ENCODE results near the gene SMIM28.
"Not testable (repeated sequence)": the region's sequence is repeated elsewhere in the genome, so short reads cannot be mapped to it uniquely, and the experiment has no call there.

Gene SMIM28

DNA sequence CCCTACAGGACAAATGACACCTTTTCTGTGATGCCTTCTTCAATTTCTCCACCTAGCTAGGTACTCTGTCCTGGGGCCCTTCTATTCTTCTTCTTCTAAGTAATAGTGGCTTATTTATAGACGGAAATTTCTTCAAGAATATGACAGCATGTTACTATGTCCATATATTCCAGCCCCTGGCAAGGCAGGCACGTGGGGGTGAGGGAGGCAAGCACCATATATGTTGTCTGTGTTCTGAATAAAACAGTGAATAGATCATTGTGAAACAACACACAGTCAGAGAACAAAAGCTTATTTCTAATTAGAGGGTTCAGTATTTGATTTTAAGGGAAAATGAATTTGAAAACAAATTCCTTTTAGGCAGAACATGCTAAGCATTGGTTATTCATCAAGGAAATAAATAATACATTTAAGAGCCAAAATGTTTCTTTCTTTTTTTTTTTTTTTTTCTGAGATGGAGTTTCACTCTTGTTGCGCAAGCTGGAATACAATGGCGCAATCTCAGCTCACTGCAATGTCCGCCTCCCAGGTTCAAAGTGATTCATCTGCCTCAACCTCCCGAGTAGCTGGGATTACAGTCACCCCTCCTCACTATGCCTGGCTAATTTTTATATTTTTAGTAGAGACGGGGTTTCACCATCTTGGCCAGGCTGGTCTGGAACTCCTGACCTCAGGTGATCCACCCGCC is 32.5 kb downstream of the SMIM28 start:
- no peak for DNase-seq

DNA sequence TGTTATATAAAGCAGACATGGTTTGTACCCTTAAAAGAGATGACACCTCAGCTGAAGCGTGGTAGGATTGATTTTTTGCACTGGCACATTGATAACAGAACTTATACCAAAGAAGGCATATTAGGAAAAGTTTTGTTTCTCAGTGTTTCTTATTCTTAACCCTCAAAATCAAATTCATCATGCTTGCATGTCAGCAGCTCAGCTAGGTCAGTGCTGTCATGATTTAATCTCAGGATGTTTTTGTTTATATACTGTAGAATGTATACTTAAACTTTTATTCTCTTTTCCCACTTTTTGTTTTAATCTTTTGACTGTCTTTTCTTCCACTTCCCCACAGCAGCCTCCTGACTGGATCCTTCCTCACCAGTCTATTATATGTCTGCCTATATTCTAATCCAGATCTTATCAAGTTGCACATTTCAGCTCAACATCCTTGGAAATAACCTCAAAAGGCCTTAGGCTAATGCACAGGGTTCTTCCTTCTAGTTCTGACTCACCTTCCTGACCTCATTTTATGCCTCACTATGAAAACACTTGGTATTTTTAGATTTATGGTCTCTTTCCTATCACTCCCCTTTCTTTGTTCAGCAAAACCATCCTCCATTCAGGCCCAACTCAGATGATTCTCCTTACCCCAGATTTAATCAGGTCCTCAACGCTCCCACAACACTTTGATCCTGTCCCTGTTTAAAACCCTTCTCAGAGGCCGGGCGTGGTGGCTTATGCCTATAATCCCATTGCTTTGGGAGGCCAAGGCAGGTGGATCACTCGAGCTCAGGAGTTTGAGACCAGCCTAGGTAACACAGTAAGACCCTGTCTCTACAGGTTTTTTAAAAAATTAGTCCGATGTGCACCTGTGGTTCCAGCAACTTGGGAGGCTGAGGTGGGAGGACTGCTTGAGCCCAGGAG is 33.5 kb downstream of the SMIM28 start:
- no peak for DNase-seq

DNA sequence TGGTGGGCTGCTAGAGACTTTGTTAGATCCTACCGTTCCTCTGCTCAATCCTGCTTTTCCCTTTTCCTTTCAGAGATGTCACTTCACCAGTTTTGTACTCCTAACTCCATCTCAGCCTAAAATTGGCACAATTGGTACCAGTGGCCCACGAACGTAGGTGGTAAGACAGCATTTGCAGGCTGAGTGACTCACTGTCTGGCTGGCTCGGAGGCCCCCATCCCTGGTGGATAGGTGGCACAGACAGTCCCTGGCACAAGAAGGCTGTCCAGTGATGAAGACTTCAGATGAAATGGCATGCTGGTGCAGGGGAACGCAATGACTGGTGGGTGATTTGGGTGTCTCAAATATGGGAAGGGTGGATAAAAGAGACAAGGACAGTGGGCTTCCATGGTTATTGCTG is 37.4 kb downstream of the SMIM28 start:
- no peak for DNase-seq

DNA sequence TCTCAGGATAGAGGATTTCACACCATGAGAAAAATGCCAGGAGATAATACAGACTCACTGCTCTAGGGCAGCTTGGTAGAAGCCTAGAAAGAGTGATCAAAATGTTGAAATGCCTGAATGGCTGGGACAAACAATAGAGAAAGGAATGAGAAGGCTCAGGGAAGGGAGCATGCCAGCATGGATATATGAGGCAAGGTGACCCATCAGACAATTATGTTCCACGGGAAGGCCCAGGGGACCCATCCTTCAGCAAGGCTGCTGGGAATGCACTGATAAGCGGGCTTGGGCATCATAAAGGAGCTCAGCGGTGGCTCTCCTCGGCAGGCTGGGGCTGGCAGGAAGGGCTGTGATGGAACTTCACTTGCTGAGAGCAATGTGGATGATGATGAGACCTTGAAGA is 38.5 kb downstream of the SMIM28 start:
- DNase-seq, result no peak

DNA sequence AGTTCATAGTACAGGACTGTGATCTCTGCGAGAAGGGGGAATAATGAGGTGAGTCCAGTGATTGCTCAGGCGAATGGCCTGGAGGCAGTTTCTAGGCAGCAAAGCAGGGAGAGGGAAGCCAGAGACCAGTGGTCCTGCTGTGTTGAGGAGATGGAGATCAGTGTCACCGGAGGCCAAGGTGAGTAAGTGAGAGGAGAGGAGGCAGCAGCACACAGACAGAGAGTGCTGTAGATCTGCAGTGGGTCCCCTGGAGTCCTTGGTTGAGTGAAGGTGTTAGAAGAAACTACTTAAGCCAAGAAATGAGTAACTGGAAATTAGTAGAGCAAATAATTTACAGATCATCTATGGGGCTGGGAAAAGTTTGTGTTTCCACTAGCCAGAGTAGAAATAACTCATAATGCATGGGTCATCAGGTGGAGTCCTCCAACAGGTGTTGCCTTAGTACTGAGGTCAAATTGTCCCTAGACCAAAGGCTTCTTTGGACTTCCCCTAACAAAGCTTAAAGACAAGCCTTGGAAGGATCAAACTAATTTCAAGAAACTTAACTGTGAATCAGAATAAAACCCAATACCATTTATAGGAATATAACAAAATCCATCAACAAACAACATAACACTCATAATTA is 39.9 kb downstream of the SMIM28 start:
- DNase-seq, result no peak

DNA sequence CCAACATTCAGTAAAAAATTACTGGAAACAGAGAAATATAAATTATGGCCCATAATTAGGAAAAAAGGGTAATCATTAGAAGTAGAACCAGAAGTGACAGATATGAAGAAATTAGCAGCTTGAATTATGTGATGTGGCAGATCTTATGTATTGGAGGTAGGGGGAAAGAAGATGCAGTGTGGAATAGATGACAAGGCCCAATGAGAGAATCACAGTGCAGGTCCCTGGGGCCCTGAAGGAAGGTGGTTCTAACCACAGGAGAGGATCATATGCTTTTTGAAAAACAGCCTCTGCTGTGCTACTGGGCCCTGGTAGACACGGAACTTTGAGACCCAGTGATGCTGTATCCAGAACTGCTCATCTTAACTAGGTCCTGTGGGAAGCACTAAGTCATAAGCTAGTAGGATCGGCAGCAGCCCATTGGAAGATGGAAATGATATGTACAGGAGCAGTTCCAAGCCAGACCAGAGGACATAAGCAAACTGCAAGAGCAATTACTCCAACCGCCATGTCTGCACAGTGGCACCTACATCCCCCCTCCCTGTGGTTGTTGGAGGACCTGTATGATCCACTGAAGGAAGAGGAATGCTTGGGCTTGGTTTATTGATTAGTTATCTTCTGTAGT is 40.5 kb downstream of the SMIM28 start:
- DNase-seq, result no peak

DNA sequence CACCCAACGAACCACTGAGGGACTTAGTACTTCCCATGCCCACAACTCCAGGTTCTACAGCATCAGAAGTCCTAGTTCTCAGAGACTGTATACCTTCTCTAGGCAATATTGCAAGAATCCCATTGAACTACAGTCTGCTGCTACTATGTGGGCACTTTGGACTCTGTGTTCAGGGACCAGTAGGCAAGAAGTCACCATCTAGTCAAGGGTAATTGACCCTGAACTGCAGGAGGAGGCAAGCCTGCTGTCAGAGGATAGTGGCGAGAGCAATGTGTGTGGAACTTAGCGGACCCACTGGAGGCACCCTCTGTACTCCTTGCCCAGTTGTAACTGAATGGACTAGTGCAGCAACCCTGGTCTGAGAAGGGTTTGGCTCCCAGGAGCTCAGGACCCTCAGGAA is 42.1 kb downstream of the SMIM28 start:
- no peak for DNase-seq

DNA sequence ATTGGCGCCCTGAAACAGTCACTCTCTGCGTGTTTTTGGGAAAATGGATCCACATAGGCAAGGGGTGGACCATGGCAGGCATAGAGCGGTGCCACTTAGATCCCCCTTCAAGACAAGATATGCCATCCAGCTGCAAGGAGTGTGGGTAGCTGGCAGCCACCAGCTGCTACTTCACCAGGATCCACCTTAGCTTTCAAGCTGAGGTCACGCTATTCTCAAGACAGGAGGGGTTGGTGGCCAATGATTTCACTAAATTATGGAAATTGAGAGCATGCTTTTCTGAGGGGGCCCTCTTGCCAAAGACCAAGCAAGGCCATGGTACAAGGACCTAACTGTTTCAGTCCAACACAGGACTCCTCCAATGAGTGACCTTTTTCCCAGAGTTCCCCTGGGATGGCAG is 42.7 kb downstream of the SMIM28 start:
- no peak for DNase-seq

DNA sequence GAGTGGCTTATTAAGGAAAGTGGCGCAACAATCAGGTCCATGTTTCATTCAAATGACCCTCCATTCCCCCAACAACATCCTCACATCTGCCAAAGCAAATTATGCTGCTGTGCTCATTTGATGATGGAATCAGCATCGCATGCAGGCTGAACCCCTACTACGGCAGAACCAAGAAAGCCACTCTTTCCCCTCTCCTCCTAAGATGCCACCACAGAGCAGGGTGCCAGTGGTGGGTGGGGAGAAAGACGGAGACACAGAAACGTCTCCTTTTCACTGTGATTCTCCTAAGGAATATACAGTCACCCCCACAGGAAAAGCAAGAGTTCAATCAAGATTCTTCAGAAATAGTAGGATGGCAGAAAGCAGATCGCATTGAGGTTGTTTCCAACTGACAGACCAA is 43.4 kb downstream of the SMIM28 start:
- DNase-seq, result no peak

DNA sequence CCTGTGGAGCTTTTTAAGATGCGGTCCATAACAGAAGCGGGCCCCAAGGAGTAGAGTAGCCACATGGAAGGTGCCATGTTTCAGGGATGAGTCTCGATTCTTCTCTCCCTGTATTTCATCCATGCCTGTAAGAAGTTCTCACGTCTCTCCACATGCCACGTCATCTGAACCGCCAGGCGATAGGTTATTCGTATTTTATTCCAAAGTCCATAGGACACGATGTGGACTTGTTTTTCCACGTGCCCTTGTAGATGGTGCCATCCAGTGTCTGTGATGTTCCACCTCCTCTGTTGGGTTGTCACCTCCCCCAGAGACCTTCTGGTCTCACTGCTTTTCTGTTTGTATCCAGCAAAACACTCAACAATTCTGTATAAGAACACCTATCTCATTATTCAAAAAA is 43.9 kb downstream of the SMIM28 start:
- no peak for DNase-seq

DNA sequence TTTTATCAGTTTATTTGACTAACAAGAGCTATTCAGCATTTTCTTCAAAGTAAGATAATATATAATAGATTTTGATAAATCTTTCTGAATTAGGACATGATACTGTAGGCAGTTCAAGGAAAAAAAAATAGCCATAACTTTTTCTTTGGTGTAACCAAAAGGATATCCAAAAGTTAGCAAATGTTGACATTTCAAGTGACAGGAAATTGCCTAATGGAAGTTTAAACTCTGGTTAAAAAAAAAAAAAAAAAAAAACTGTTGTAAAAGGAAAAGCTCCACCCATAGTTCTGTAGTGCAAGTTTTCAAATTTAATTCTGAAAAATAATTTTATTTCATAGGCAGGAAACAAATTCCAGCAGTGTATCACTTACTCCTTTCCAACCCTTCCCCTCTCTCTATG is 45.2 kb downstream of the SMIM28 start:
- DNase-seq, result no peak

DNA sequence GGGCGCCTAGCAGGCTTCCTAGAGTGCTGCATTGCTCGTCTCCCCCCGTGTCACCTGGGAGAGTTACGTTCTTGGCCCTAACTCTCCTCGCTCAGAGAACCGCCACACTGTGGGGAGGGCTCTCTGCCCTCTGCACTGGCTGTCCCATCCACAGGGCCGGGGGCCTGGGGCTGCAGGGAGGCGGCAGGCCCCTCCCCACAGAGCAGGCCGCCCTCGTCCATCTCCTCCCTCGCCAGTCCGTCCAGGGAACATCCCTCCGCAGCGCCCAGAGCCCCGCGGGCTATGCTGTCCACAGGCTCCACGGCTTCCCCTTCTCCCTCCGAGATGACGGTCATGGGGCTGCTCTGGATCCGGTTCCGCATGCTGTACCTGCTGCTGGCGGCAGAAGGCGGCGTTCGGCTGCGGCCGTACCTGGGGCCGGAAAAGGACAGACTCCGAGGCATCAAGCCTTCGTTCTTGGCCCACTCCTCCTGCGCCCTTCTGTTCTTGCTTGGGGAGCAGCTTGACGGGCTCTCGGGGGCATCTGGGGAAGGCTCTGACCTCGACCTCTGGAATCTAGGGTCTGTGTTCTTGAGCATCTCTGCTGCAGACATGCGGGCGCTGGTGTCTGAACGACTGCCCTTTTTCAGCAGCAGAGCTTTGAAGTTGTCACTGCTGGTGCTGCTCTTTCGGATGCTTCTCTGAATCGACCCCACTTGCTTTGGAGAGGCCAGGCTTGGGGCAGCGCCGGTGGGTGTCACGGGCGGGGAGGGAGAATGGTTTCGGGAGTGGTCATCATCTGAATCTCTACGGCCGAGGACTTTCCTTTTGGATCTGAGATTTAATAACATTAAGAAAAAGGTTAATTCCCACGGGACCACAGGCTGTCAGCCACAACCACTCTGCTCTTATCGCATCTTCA is 46.5 kb downstream of the SMIM28 start:
- DNase-seq, result no peak

DNA sequence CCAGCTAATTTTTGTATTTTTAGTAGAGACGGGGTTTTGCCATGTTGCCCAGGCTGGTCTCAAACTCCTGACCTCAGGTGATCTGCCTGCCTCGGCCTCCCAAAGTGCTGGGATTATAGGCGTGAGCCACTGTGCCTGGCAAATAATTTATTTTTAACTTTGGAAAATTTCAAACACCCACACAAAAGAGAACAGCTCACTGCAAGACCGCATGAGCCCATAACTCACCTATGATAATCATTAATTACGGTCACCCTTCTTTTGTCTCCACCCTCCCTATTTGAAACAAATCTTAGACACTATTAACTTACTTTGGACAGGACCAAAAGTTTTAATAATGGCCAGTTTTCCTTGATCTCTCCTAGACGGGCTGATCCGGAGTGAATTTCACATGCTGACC is 47.6 kb downstream of the SMIM28 start:
- DNase-seq, result not testable (repeated sequence)

DNA sequence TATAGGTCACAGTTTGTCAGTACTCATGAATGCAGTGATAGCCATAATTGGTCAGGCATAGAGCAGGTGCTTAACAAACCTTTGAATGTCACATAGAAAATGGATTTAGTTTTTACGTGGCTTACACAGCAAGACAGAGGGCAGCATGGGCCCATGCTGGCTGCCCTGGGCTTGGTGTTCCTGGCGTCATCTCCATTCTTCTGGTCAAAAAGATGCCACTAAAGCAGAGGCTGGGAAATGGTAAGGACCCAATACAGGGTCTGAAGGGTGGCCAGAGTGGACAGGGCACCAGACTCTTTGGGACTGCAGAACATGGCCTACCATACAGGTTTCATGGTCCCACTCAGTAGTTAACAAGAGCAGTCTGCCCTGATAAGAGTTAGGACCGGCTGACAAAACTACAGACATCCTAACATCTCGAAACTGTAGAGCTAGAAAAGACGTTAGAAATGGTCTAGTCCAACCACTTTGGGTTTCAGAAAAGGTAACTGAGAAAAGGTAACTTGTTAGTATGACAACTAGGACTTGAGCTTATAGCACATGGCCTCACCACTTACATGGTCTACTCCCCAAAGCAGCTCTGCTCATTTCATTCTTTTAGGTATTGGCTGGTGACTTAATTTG is 48.9 kb downstream of the SMIM28 start:
- no peak for DNase-seq

DNA sequence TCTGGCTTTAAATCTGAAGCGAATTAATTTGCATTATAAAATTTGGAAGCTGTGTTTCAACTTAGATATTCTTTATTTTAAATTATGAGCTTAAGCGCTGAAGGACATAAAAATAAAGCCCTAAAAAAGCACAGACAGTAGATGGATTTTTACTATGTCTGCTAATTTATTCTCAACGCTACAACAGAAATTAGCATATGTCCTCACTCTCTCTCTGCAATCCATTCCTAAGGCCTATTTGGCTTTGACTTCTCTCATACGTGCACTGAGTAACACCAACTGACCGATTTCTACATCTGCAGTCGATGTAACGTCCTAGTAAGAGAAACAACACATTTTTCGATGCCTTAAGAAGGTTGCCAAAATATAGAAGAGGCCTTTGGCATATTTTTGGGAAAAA is 50.0 kb downstream of the SMIM28 start:
- no peak for DNase-seq

DNA sequence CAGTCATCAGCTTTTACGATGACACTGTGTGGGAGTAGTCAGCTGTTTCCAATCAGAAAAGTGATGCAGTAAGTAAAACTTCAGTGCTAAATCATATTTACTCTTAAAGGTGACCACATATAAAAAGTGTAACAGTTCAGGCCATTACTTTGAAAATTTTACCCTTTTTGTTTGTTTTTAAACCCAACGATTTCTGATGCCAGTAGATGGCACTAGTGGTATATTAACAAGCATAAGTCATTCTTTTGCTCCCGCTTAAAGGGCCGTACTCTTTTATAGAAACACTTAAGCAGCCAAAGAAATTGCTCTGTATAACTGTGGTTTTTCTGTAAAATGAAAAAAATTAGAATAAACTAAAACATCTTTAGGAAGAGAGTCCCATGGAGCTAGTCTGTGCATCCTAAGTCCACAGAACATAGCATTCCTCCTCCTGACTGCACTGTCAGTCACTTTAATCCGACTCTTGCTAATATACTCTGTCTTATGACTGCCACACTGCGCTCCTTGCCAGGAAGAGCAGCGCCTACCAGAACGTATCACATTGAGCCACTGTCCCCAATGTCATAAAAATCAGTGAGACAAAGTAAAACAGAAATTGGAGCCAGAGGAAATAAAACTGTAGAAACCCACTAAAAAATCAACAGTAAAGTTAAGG is 51.4 kb downstream of the SMIM28 start:
- no peak for DNase-seq

DNA sequence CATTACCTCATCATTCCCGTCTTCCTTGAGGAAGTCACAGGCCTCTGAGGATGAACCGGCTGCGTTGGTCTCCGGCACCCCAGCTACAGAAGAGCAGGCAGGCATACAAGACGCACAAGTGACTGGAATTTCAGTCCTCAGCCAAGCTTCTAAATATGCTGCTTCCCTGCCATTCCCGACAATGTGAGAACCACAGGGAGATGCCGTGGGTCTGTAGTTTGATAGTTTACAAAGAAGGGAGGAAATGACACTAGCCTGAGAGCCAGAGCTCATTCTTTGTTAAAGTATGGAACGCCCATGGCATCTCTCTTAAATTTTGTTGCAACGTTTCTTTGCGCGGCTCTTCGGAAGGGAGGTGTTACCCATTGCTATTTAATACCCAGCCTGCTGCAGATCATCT is 52.1 kb downstream of the SMIM28 start:
- DNase-seq, result no peak

DNA sequence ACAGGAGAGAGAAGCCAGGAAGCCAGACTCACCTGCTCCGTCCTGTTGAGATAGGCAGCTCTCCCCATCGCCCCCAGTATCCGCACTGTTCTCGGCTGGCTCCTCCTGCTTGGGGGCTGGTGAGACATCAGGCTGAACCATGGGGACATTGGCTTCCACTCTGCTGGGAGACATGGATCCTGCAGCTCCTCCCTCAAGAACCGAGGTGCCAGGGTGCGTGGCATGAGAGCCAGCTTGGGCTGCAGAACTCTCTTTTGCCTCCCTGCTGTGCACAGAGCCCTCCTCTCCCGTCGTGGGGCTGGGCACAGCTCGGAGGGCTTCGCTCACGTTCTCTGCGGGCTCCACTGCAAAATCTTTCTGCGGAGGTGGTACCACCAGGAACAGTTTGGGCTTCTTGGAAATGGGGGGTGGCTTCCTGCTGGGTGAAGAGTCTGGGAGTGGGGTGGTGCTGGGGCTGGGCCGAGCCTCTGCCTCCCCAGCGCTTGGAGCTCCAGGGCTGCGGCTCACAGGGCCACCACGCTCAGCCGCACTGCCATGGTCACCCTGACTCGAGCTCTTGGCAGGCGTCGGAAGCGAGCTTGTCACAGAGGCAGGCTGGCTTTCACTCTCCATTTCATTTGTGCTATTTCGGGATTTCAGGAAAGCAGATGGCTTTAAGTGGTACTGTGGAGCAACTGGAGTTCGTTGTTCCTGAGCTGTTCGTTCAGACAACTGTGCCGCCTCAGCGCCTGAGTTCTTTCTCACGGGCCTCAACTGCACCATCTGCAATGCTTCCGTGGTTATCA is 52.8 kb downstream of the SMIM28 start:
- DNase-seq, result no peak

DNA sequence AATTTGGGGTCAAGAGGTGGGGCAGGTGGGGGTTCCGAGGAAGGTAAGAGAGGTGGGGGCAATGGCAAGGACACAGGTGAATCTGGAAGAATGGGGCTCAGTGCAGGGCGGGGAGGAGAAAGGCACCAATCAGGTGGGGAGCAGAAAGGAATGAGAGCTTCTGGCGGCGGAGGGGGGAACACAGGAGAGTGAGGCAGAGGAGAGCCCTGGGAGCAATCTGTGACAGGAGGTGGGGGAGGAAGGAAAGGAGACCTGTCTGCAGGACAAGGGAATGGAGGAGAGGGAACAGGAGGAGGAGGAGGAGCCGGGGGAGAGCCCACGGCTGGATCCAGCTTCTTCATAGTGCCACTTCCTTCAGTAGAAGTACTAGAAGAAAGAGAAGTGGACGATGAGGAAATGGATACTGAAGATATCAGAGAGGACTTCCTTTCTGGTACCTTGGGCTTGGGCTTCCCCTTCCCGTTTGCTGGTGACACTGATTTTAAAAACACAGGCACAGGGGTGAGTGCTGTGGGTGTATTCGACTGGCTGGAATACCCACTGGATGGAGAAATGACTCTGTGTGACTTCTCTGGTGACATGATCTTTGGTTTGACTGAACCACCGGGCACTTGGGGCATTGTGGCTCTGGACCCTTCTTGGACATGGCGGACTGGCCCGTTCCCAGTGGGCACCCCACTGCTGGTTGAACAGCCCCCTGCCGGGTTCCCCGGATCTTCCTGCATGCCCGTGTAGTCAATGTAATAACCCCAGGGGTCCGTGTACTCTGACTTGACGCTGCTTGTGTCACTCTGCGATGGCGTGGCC is 53.8 kb downstream of the SMIM28 start:
- no peak for DNase-seq

DNA sequence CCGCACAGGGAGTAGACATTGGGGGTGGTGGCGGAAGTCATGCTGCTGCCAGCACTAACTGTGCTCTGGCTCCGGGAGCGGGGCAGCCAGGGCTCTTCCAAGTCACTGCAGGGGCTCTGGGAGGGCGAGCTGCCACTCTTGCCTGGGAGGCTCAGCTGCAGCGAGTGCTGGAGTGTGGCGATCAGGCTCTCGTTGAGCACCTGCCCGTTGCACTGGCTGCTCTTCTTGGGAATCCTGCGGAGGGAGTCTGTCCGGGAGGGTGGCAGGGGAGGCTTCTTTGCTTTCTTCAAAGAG is 54.3 kb downstream of the SMIM28 start:
- DNase-seq, result no peak
